OCI-LY7 (cell line): Measurements from ENCODE around the gene H2AZ1. TPM values are rescaled to one million over a fixed set of nuclear protein-coding genes. Genes with fewer than 3 reads are reported as not detected.

ENCODE experiments used
- BruUV-seq: library from RNA; stranded (reverse); fragments of 400-500 nt; replicated peaks from 2 replicates; lab custom pipeline; 2021; lab: Mats Ljungman, UMichigan
- CTCF ChIA-PET: fragments of 300-600 bp; sonication (Branson Sonifier 250); formaldehyde crosslinking; loops from one replicate; lab custom pipeline; 2022; ENCODE audit warnings: antibody characterized with exemption; ENCODE audit not compliant: unreplicated experiment; lab: Charles Lee
- POLR2A ChIA-PET: fragments of 300-600 bp; sonication (Branson Sonifier 250); formaldehyde crosslinking; loops from one replicate; lab custom pipeline; 2022; ENCODE audit warnings: antibody characterized with exemption; lab: Charles Lee
- DNase-seq: peaks from one replicate; pipeline ENCODE4 v3.0.0-alpha.2; 2015; ENCODE audit warnings: low spot score
- H2AFZ ChIP-seq: fragments of 200-600 bp; sonication (generic), shearing (Covaris generic); 2 replicates; pipeline ENCODE4 v1.6.1; 2014; ENCODE audit warnings: mild to moderate bottlenecking, antibody characterized with exemption, low read length, moderate library complexity
- H3K27ac ChIP-seq: fragments of 200-600 bp; sonication (generic); 2 replicates; pipeline ENCODE4 v1.5.1; 2014; ENCODE audit warnings: mixed run types, low read depth, mild to moderate bottlenecking, moderate library complexity, low read length, inconsistent platforms; ENCODE audit not compliant: poor library complexity, severe bottlenecking
- H3K36me3 ChIP-seq: fragments of 200-600 bp; sonication (generic); 2 replicates; pipeline ENCODE4 v1.6.1; 2014; ENCODE audit warnings: mild to moderate bottlenecking, antibody characterized with exemption, low read length, moderate library complexity, mixed read lengths; ENCODE audit not compliant: insufficient read depth
- H3K4me1 ChIP-seq: fragments of 200-600 bp; sonication (generic); 2 replicates; pipeline ENCODE4 v1.5.1; 2014; ENCODE audit warnings: mild to moderate bottlenecking, low read length; ENCODE audit not compliant: insufficient read depth, poor library complexity, severe bottlenecking
- H3K4me2 ChIP-seq: fragments of 200-600 bp; sonication (generic); 2 replicates; pipeline ENCODE4 v1.6.1; 2014; ENCODE audit warnings: mild to moderate bottlenecking, low read length
- H3K4me3 ChIP-seq: fragments of 200-600 bp; sonication (generic); 2 replicates; pipeline ENCODE4 v1.5.1; 2014; ENCODE audit warnings: mild to moderate bottlenecking, low read depth, low read length; ENCODE audit not compliant: poor library complexity, severe bottlenecking
- H3K79me2 ChIP-seq: fragments of 200-600 bp; sonication (generic); 2 replicates; pipeline ENCODE4 v1.6.1; 2016; ENCODE audit warnings: low read depth, mild to moderate bottlenecking, low read length, moderate library complexity, mixed read lengths; ENCODE audit not compliant: insufficient read depth
- H3K9me2 ChIP-seq: fragments of 200-600 bp; sonication (generic); 2 replicates; pipeline ENCODE4 v1.6.1; 2016; ENCODE audit warnings: mild to moderate bottlenecking, low read length, mixed read lengths; ENCODE audit not compliant: insufficient read depth
- H3K9me3 ChIP-seq: fragments of 200-600 bp; sonication (generic); 2 replicates; pipeline ENCODE4 v1.6.1; 2014; ENCODE audit warnings: mild to moderate bottlenecking, mixed run types, low read length, mixed read lengths
- H4K20me1 ChIP-seq: fragments of 200-600 bp; sonication (generic); 2 replicates; pipeline ENCODE4 v1.6.1; 2014; ENCODE audit warnings: mild to moderate bottlenecking, antibody characterized with exemption, low read length, moderate library complexity, mixed read lengths; ENCODE audit not compliant: insufficient read depth
- EZH2phosphoT487 ChIP-seq: fragments of 200-600 bp; sonication (generic); IDR thresholded peaks from 2 replicates; pipeline ENCODE4 v1.6.1; 2018; ENCODE audit warnings: low read depth, borderline replicate concordance, mild to moderate bottlenecking, mixed run types, antibody characterized with exemption, low read length, moderate library complexity, mixed read lengths
- intact Hi-C: fragments of 100-400 bp; cut with micrococcal nuclease; formaldehyde crosslinking; loops from one replicate; pipeline ENCODE4 v1.10.0; 2022; ENCODE audit not compliant: unreplicated experiment
- total RNA-seq, 2 experiments: library from RNA; depleted of rRNA in 1 of 2; stranded (reverse); fragments of >200 nt in 1 of 2; shearing (Covaris generic) in 1 of 2; gene quantifications; 2 replicates each; pipeline ENCODE4 v1.2.3, GENCODE V29; 2014 to 2022
- TF ChIP-seq, protein P1 (sequence below): fragments of 200-600 bp; sonication (generic); conservative IDR thresholded peaks from 2 replicates; pipeline ENCODE4 v1.5.1; 2014; ENCODE audit warnings: mild to moderate bottlenecking, antibody characterized with exemption, low read length, moderate library complexity, mixed read lengths

The H2AZ1 gene
- total RNA-seq, 2 experiments from 2014 or later = 1,106 to 1,147 TPM

DNA sequence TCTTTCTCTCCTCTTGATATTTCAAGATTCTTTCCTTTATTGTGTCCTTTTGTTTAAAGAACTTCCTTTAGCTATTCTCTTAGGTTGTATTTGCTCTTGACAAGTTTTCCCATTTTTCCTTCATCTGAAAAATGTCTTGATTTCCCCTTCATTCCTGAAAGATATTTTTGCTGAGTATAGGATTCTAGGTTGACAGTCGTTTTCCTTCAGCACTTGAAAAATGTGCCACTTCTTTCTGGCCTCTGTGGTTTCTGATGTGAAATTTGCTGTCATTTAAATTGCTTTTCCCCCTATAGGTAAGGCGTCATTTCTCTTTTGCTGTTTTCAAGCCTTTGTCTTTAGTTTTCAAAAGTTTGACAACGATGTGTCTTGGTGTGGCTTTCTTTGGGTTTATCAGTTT is 32.5 kb downstream of the H2AZ1 start:
- Histone ChIP-seq H3K36me3 (peaks cover 69% of the 10 kb centered on the region), H3K4me1 (no peaks in the 10 kb centered on the region), H3K4me2 (no peak overlapping the region), H3K27ac (no peak overlapping the region), H2AFZ (no peak overlapping the region), H3K79me2 (no peaks in the 10 kb centered on the region), H4K20me1 (no peaks in the 10 kb centered on the region), H3K9me2 (no peaks in the 10 kb centered on the region), H3K9me3 (no peaks in the 10 kb centered on the region), H3K4me3 (no peak overlapping the region)
- ChIA-PET POLR2A (interaction anchor here (0.8 kb wide), 1 partner anchor 11 kb away, joined by 3 read pairs; no protein-coding TSS in a partner anchor), CTCF (no interaction called here)
- intact Hi-C loops = no loop called here
- BruUV-seq = TSS peak; percentile 16
- TF ChIP-seq EZH2phosphoT487 = no peak
- TF ChIP-seq, protein P1, sequence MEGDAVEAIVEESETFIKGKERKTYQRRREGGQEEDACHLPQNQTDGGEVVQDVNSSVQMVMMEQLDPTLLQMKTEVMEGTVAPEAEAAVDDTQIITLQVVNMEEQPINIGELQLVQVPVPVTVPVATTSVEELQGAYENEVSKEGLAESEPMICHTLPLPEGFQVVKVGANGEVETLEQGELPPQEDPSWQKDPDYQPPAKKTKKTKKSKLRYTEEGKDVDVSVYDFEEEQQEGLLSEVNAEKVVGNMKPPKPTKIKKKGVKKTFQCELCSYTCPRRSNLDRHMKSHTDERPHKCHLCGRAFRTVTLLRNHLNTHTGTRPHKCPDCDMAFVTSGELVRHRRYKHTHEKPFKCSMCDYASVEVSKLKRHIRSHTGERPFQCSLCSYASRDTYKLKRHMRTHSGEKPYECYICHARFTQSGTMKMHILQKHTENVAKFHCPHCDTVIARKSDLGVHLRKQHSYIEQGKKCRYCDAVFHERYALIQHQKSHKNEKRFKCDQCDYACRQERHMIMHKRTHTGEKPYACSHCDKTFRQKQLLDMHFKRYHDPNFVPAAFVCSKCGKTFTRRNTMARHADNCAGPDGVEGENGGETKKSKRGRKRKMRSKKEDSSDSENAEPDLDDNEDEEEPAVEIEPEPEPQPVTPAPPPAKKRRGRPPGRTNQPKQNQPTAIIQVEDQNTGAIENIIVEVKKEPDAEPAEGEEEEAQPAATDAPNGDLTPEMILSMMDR = no peak
- DNase-seq = no peak

- Histone ChIP-seq H3K9me2 (no peaks in the 10 kb centered on the region), H3K4me1 (no peaks in the 10 kb centered on the region), H2AFZ (no peak overlapping the region), H3K36me3 (peaks cover 53% of the 10 kb centered on the region), H3K4me2 (no peak overlapping the region), H3K4me3 (no peak overlapping the region), H3K9me3 (no peaks in the 10 kb centered on the region), H3K27ac (no peak overlapping the region), H3K79me2 (no peaks in the 10 kb centered on the region), H4K20me1 (no peaks in the 10 kb centered on the region)
- intact Hi-C loops = no loop called here
- CTCF ChIA-PET = no interaction called here
- POLR2A ChIA-PET = interaction anchor here (0.6 kb wide), 1 partner anchor 25 kb away, joined by 4 read pairs; no protein-coding TSS in a partner anchor
- BruUV-seq = no TSS peak
- no peak for TF ChIP-seq EZH2phosphoT487
- TF ChIP-seq, protein P1 = no peak
- no peak for DNase-seq
Measured at GRCh38 chr4:99915449-99915848, 34.6 kb downstream of the H2AZ1 start.

Other genes with a start within 250 kb of the H2AZ1 start
- gene DAPP1, start 133.4 kb downstream of the H2AZ1 start, total RNA-seq (2014; rRNA removed; shearing (Covaris generic)) = 55.7 and 57.3 TPM in 2 replicates
- 69.8 and 71.9 TPM in 2 replicates for gene DAPP1, start 133.4 kb downstream of the H2AZ1 start, total RNA-seq (2022)
- gene LAMTOR3, start 55.8 kb downstream of the H2AZ1 start, total RNA-seq (2014; rRNA removed; shearing (Covaris generic)) = 11.9 and 18.5 TPM in 2 replicates
- gene LAMTOR3, start 55.8 kb downstream of the H2AZ1 start, total RNA-seq (2022) = 22.8 and 27.3 TPM in 2 replicates
- gene DNAJB14, start 3.7 kb downstream of the H2AZ1 start, total RNA-seq (2014; rRNA removed; shearing (Covaris generic)) = 13.3 and 29.1 TPM in 2 replicates
- 38.1 and 44.9 TPM in 2 replicates for gene DNAJB14, start 3.7 kb downstream of the H2AZ1 start, total RNA-seq (2022)
- 0.06 TPM in 1 of 2 replicates, not detected in the other for gene DDIT4L, start 240.2 kb upstream of the H2AZ1 start, total RNA-seq (2014; rRNA removed; shearing (Covaris generic))
- gene DDIT4L, start 240.2 kb upstream of the H2AZ1 start, total RNA-seq (2022) = not detected in 2 replicates